ENCODE data around the gene EHD1. TPM values are rescaled to one million over a fixed set of nuclear protein-coding genes. Genes with fewer than 3 reads are reported as not detected.
A peak's percentile ranks its signal among the peaks of the same experiment; 100 is the strongest.

EHD1 gene
- total and polyA plus RNA-seq, 9 of the 15 experiments (the other 6 are each of a cell fraction or from before 2014, with no cell fraction given): 0.46 to 65.0 (median 16.4) TPM

GRCh38 chr11:64916040-64916774 is 37.8 kb upstream of the EHD1 start (continued):
- TF ChIP-seq SMARCB1 (IDR thresholded peaks at IDR 0.05; ENCODE audit: insufficient read length, low read depth): no peak
- TF ChIP-seq RBM22 (IDR thresholded peaks at IDR 0.05; ENCODE audit: low read depth, low read length, poor library complexity, severe bottlenecking): no peak
- TF ChIP-seq, protein P1, sequence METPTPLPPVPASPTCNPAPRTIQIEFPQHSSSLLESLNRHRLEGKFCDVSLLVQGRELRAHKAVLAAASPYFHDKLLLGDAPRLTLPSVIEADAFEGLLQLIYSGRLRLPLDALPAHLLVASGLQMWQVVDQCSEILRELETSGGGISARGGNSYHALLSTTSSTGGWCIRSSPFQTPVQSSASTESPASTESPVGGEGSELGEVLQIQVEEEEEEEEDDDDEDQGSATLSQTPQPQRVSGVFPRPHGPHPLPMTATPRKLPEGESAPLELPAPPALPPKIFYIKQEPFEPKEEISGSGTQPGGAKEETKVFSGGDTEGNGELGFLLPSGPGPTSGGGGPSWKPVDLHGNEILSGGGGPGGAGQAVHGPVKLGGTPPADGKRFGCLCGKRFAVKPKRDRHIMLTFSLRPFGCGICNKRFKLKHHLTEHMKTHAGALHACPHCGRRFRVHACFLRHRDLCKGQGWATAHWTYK (CRISPR knock-in tag; IDR thresholded peaks at IDR 0.05): no peak
- peak; percentile 65; the same call in 1 of the 2 replicates for TF ChIP-seq HDGF (IDR thresholded peaks at IDR 0.05)
- TF ChIP-seq RBM17 (IDR thresholded peaks at IDR 0.05; ENCODE audit: borderline replicate concordance, low read depth, low read length): no peak
- TF ChIP-seq ZNF609 (CRISPR knock-in tag; IDR thresholded peaks at IDR 0.05; ENCODE audit: borderline replicate concordance): no peak
- TF ChIP-seq HEY1 (CRISPR knock-in tag; IDR thresholded peaks at IDR 0.05; ENCODE audit: borderline replicate concordance): no peak
- TF ChIP-seq, protein P2, sequence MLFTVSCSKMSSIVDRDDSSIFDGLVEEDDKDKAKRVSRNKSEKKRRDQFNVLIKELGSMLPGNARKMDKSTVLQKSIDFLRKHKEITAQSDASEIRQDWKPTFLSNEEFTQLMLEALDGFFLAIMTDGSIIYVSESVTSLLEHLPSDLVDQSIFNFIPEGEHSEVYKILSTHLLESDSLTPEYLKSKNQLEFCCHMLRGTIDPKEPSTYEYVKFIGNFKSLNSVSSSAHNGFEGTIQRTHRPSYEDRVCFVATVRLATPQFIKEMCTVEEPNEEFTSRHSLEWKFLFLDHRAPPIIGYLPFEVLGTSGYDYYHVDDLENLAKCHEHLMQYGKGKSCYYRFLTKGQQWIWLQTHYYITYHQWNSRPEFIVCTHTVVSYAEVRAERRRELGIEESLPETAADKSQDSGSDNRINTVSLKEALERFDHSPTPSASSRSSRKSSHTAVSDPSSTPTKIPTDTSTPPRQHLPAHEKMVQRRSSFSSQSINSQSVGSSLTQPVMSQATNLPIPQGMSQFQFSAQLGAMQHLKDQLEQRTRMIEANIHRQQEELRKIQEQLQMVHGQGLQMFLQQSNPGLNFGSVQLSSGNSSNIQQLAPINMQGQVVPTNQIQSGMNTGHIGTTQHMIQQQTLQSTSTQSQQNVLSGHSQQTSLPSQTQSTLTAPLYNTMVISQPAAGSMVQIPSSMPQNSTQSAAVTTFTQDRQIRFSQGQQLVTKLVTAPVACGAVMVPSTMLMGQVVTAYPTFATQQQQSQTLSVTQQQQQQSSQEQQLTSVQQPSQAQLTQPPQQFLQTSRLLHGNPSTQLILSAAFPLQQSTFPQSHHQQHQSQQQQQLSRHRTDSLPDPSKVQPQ (CRISPR knock-in tag; IDR thresholded peaks at IDR 0.05; ENCODE audit: borderline replicate concordance): no peak
- no peak for TF ChIP-seq SMARCC2 (IDR thresholded peaks at IDR 0.05; ENCODE audit: low read depth)
- TF ChIP-seq, protein P3, sequence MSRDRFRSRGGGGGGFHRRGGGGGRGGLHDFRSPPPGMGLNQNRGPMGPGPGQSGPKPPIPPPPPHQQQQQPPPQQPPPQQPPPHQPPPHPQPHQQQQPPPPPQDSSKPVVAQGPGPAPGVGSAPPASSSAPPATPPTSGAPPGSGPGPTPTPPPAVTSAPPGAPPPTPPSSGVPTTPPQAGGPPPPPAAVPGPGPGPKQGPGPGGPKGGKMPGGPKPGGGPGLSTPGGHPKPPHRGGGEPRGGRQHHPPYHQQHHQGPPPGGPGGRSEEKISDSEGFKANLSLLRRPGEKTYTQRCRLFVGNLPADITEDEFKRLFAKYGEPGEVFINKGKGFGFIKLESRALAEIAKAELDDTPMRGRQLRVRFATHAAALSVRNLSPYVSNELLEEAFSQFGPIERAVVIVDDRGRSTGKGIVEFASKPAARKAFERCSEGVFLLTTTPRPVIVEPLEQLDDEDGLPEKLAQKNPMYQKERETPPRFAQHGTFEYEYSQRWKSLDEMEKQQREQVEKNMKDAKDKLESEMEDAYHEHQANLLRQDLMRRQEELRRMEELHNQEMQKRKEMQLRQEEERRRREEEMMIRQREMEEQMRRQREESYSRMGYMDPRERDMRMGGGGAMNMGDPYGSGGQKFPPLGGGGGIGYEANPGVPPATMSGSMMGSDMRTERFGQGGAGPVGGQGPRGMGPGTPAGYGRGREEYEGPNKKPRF (IDR thresholded peaks at IDR 0.05; ENCODE audit: low read depth, low read length): no peak
- TF ChIP-seq, protein P4, sequence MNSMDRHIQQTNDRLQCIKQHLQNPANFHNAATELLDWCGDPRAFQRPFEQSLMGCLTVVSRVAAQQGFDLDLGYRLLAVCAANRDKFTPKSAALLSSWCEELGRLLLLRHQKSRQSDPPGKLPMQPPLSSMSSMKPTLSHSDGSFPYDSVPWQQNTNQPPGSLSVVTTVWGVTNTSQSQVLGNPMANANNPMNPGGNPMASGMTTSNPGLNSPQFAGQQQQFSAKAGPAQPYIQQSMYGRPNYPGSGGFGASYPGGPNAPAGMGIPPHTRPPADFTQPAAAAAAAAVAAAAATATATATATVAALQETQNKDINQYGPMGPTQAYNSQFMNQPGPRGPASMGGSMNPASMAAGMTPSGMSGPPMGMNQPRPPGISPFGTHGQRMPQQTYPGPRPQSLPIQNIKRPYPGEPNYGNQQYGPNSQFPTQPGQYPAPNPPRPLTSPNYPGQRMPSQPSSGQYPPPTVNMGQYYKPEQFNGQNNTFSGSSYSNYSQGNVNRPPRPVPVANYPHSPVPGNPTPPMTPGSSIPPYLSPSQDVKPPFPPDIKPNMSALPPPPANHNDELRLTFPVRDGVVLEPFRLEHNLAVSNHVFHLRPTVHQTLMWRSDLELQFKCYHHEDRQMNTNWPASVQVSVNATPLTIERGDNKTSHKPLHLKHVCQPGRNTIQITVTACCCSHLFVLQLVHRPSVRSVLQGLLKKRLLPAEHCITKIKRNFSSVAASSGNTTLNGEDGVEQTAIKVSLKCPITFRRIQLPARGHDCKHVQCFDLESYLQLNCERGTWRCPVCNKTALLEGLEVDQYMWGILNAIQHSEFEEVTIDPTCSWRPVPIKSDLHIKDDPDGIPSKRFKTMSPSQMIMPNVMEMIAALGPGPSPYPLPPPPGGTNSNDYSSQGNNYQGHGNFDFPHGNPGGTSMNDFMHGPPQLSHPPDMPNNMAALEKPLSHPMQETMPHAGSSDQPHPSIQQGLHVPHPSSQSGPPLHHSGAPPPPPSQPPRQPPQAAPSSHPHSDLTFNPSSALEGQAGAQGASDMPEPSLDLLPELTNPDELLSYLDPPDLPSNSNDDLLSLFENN (IDR thresholded peaks at IDR 0.05; ENCODE audit: low read depth in 2 of 2, low read length in 2 of 2): no peak

All from K562 (cell line).